Transverse colon (tissue), 4 donors: ENCODE data around the gene HSPG2.

Source experiments
- CTCF ChIP-seq, 5 experiments: fragments of 200-600 bp in 3 of 5; fragments of 450-650 bp in 2 of 5; sonication (generic) in 3 of 5; IDR thresholded peaks; 1 replicate in 2 of 5; 2 replicates in 3 of 5; pipeline ENCODE4 v1.5.1; 2016 to 2017; ENCODE audit warnings: antibody characterized with exemption in 5 of 5, inconsistent platforms in 3 of 5, mild to moderate bottlenecking in 2 of 5, moderate library complexity in 1 of 5
- EP300 ChIP-seq: sonication (generic); formaldehyde crosslinking; IDR thresholded peaks from one replicate; pipeline ENCODE4 v1.6.1; 2017; ENCODE audit warnings: antibody characterized with exemption, low read depth
- POLR2A ChIP-seq: fragments of 450-650 bp; IDR thresholded peaks from one replicate; pipeline ENCODE4 v1.6.1; 2016; ENCODE audit warnings: antibody characterized with exemption, mild to moderate bottlenecking, moderate library complexity
- POLR2AphosphoS5 ChIP-seq, 3 donors: sonication (generic); formaldehyde crosslinking; IDR thresholded peaks; one replicate each; pipeline ENCODE4 v1.6.1; 2016; ENCODE audit warnings: antibody characterized with exemption in 3 of 3

- TF ChIP-seq CTCF (IDR thresholded peaks at IDR 0.05): no peak
- no peak for TF ChIP-seq POLR2A
- TF ChIP-seq EP300: no peak
- TF ChIP-seq POLR2AphosphoS5 (IDR thresholded peaks at IDR 0.05): no peak
Observed at GRCh38 chr1:21843996-21844395, 93.1 kb downstream of the HSPG2 start.
